AG04449 (cell line): ENCODE results near the gene ZBTB16.

Experiments
- CTCF ChIA-PET: fragments of 350-600 bp; formaldehyde crosslinking; extraction: SDS; loops from one replicate; lab custom pipeline; 2021; ENCODE audit warnings: antibody characterized with exemption; lab: Yijun Ruan, JAX
- POLR2A ChIA-PET: fragments of 400-600, 350-600 bp; formaldehyde crosslinking; extraction: SDS; loops from one replicate; lab custom pipeline; 2020; ENCODE audit warnings: antibody characterized with exemption, inconsistent platforms; lab: Yijun Ruan, JAX
- DNase-seq: peaks from one replicate; pipeline ENCODE4 v3.0.0-alpha.2; 2010; ENCODE audit warnings: low read depth, low spot score
- H3K4me3 ChIP-seq: 2 replicates; pipeline ENCODE4 v1.5.1; 2011; ENCODE audit warnings: low read depth, mild to moderate bottlenecking, control low read depth, low read length
- TF ChIP-seq, protein P1 (sequence below): IDR thresholded peaks from one replicate; pipeline ENCODE4 v1.5.1; 2011; ENCODE audit warnings: mild to moderate bottlenecking, moderate library complexity, low read length, control low read depth, inconsistent platforms; ENCODE audit not compliant: insufficient read depth; ENCODE audit errors: missing control alignments

Gene ZBTB16

GRCh38 chr11:114064216-114064615 is 4.7 kb downstream of the ZBTB16 start:
- DNase-seq = no peak
- no peak overlapping the region for H3K4me3 ChIP-seq
- POLR2A ChIA-PET = no interaction called here
- CTCF ChIA-PET = no interaction called here
- TF ChIP-seq, protein P1, sequence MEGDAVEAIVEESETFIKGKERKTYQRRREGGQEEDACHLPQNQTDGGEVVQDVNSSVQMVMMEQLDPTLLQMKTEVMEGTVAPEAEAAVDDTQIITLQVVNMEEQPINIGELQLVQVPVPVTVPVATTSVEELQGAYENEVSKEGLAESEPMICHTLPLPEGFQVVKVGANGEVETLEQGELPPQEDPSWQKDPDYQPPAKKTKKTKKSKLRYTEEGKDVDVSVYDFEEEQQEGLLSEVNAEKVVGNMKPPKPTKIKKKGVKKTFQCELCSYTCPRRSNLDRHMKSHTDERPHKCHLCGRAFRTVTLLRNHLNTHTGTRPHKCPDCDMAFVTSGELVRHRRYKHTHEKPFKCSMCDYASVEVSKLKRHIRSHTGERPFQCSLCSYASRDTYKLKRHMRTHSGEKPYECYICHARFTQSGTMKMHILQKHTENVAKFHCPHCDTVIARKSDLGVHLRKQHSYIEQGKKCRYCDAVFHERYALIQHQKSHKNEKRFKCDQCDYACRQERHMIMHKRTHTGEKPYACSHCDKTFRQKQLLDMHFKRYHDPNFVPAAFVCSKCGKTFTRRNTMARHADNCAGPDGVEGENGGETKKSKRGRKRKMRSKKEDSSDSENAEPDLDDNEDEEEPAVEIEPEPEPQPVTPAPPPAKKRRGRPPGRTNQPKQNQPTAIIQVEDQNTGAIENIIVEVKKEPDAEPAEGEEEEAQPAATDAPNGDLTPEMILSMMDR = no peak

GRCh38 chr11:114065094-114065493 is 5.6 kb downstream of the ZBTB16 start:
- TF ChIP-seq, protein P1 = no peak
- no peak overlapping the region for H3K4me3 ChIP-seq
- POLR2A ChIA-PET = no interaction called here
- CTCF ChIA-PET = no interaction called here
- no peak for DNase-seq

DNA sequence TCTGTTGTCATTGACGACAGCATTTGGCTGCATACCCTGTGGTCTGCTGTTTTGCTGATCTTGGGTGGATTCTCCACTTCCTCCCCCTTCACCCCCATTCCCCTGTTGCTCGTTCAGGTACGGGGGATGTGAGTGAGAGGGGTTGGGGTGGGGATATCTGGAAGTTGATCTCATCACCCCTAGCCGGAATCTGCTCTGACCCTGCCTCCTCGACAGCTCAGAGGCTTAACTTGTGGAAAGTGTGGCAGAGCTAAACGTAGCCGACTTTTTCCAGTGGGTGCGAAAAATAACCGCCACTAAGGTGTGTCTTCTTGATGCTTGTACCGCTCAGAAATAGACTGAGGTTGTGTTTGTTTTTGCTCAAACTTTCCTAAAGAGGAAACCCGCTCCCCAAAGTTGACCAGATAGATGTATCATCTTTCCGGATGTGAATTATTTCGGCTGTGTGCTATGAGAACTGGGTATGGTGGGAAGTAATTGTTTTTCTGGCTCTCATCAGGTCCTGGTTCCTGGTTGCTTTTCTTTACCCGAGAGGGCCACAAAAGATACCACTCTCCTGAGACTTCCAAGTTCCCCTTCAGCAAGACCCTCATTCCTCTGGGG is 6.6 kb downstream of the ZBTB16 start:
- no peak for DNase-seq
- TF ChIP-seq, protein P1 = no peak
- POLR2A ChIA-PET = no interaction called here
- H3K4me3 ChIP-seq = no peak overlapping the region
- CTCF ChIA-PET = no interaction called here

GRCh38 chr11:114068327-114068726 is 8.8 kb downstream of the ZBTB16 start:
- CTCF ChIA-PET = no interaction called here
- no peak for DNase-seq
- H3K4me3 ChIP-seq = no peak overlapping the region
- POLR2A ChIA-PET = no interaction called here
- TF ChIP-seq, protein P1 = no peak

DNA sequence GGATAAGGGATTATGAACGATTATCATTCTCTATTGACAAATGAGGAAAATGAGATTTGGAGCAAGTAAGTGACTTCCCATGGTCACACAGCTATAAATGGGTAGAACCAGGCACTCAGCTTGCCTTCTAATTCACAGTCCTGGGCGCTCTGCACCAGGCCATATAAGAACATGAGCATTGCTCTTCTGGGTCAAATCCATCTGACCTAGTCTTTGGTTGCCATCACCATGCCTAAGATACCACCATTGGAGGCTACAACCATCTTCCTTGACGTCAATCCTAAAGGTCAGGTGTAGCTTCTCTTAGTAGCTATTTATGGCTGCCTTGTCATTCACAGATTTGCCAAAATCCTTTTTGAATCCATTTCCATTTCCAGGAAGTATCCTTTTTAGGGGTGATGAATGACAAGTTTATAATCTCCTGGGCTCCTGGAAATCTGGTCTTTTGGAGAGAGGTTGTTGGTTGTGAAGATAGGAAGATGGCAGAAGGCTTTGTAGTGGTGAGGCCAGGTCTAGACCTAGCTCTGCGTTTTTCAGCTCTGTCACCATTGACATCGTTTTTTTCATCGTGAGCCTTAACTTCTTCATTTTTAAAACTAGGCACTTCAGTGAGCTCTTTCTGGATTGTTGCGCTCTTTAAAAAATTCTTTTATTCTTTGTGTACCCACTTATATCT is 11.1 kb downstream of the ZBTB16 start:
- no peak overlapping the region for H3K4me3 ChIP-seq
- ChIA-PET POLR2A (interaction anchor here (0.7 kb wide), 1 partner anchor 480 kb away, joined by 5 read pairs; no protein-coding TSS in a partner anchor), CTCF (no interaction called here)
- TF ChIP-seq, protein P1 = no peak
- DNase-seq = no peak

DNA sequence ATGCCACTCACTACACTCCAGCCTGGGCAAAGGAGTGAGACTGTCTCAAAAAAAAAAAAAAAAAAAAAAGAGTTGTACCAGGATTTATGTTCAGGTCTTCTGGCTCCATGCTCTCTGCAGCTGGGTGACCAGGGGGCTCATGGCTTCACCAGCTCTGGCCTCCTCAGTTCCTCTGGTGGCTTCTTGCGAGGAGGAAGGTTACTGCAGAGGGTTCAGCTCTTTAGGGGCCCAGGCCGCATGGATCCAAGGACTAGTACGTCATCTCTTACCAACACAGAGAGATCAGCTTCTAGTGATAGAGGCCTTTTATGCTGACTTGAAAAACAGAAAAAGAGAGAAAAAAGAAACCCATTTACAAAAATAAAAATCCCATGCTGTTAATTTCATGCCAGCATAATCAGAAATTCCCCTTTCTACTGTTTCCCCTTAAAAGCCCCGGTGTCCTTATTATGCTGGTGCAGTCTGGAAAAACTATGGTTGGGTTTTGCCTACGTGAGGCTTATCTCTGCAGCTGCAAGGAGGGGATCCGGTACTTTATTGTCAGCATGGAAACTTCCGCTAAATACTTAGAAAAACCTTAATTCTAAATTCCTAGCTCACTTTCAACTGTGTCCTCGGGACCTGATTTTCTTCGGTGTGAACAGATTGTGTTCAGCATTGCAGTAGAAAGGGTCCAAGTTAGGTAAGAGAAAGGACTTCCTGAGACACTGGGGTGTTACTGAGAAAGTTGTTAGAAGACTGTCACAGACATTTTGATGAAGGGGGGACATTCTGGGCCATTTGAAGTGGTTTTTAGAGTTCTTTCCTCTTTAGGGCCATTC is 13.7 kb downstream of the ZBTB16 start:
- ChIA-PET CTCF (no interaction called here), POLR2A (no interaction called here)
- no peak for DNase-seq
- TF ChIP-seq, protein P1 = no peak
- no peak overlapping the region for H3K4me3 ChIP-seq
